Endothelial cell of umbilical vein (primary cell): ENCODE measurements around the gene KIF18A. TPM values are rescaled to one million over a fixed set of nuclear protein-coding genes. Genes with fewer than 3 reads are reported as not detected.

ENCODE experiments used
- BruUV-seq: library from RNA; stranded (reverse); fragments of 400-500 nt; replicated peaks from 2 replicates; lab custom pipeline; 2021; lab: Mats Ljungman, UMichigan
- CTCF ChIA-PET: fragments of 300-600, 350-600 bp; sonication (Branson Sonifier 250); formaldehyde crosslinking; loops from one replicate; lab custom pipeline; 2021; ENCODE audit warnings: antibody characterized with exemption, inconsistent platforms; lab: Charles Lee
- POLR2A ChIA-PET: fragments of 300-600, 350-600 bp; sonication (Branson Sonifier 250); formaldehyde crosslinking; loops from one replicate; lab custom pipeline; 2021; ENCODE audit warnings: antibody characterized with exemption, inconsistent platforms; lab: Charles Lee
- DNase-seq: peaks from one replicate; pipeline ENCODE4 v3.0.0-alpha.2; 2011; ENCODE audit warnings: low read depth, low spot score
- FAIRE-seq: peaks from 2 replicates; lab custom pipeline; 2011; peaks lifted over from hg19 to GRCh38; lab: Jason Lieb, UNC
- H2AFZ ChIP-seq: 2 replicates; pipeline ENCODE4 v1.6.0; 2012; ENCODE audit warnings: low read depth, low read length, control low read depth, inconsistent platforms
- H3K27ac ChIP-seq: 2 replicates; pipeline ENCODE4 v1.5.1; 2011; ENCODE audit warnings: low read depth, mild to moderate bottlenecking, control low read depth, low read length, moderate library complexity; ENCODE audit not compliant: insufficient read depth
- H3K27me3 ChIP-seq, 2 experiments: 2 replicates each; pipeline versions ENCODE4 v1.6.0 to v1.6.1; 2011; ENCODE audit warnings: low read length in 2 of 2, mixed read lengths in 1 of 2; ENCODE audit not compliant: control insufficient read depth in 2 of 2, insufficient read depth in 2 of 2
- H3K36me3 ChIP-seq, 2 experiments: 2 replicates in 1 of 2; 3 replicates in 1 of 2; pipeline ENCODE4 v1.5.1; 2011; ENCODE audit warnings: low read length in 2 of 2, mild to moderate bottlenecking in 1 of 2, moderate library complexity in 1 of 2; ENCODE audit not compliant: control insufficient read depth in 2 of 2, insufficient read depth in 2 of 2; ENCODE audit errors: extremely low read depth in 1 of 2
- H3K4me1 ChIP-seq: 3 replicates; pipeline ENCODE4 v1.5.1; 2011; ENCODE audit warnings: mild to moderate bottlenecking, low read length; ENCODE audit not compliant: control insufficient read depth, insufficient read depth; ENCODE audit errors: extremely low read depth
- H3K4me2 ChIP-seq: 2 replicates; pipeline ENCODE4 v1.6.1; 2011; ENCODE audit warnings: low read length, control low read depth, mixed read lengths; ENCODE audit not compliant: insufficient read depth
- H3K4me3 ChIP-seq, 3 experiments: fragments of 200-600 bp in 1 of 3; sonication (generic), shearing (Covaris generic) in 1 of 3; replicated peaks in 1 of 3; 2 replicates each; pipeline ENCODE4 v1.5.1; 2011 to 2016; ENCODE audit warnings: control low read depth in 3 of 3, low read length in 3 of 3, mild to moderate bottlenecking in 2 of 3, inconsistent platforms in 1 of 3, low read depth in 1 of 3, moderate library complexity in 1 of 3; ENCODE audit not compliant: insufficient read depth in 1 of 3
- H3K79me2 ChIP-seq: 2 replicates; pipeline ENCODE4 v1.6.0; 2012; ENCODE audit warnings: low read length, inconsistent platforms; ENCODE audit not compliant: control insufficient read depth, insufficient read depth
- H3K9ac ChIP-seq: replicated peaks from 2 replicates; pipeline ENCODE3; 2011; ENCODE audit warnings: low read length, control low read depth; ENCODE audit not compliant: insufficient read depth; ENCODE audit errors: extremely low read depth
- H3K9me1 ChIP-seq: replicated peaks from 3 replicates; pipeline ENCODE4 v1.6.0; 2011; ENCODE audit warnings: mild to moderate bottlenecking, low read length; ENCODE audit not compliant: control insufficient read depth, insufficient read depth; ENCODE audit errors: extremely low read depth
- H3K9me3 ChIP-seq: replicated peaks from 2 replicates; pipeline ENCODE4 v1.5.1; 2012; ENCODE audit warnings: low read length, inconsistent platforms; ENCODE audit not compliant: control insufficient read depth, insufficient read depth
- H4K20me1 ChIP-seq: replicated peaks from 2 replicates; pipeline ENCODE3; 2011; ENCODE audit warnings: mild to moderate bottlenecking, low read length; ENCODE audit not compliant: control insufficient read depth, insufficient read depth; ENCODE audit errors: extremely low read depth
- EZH2 ChIP-seq: IDR thresholded peaks from 2 replicates; pipeline ENCODE4 v1.6.1; 2012; ENCODE audit warnings: borderline replicate concordance, low read depth, mild to moderate bottlenecking, moderate library complexity, low read length, inconsistent platforms; ENCODE audit not compliant: severe bottlenecking
- FOS ChIP-seq: IDR thresholded peaks from 2 replicates; pipeline ENCODE4 v1.6.1; 2011; ENCODE audit warnings: mild to moderate bottlenecking, low read length, moderate library complexity, borderline replicate concordance; ENCODE audit not compliant: insufficient read depth
- GATA2 ChIP-seq: IDR thresholded peaks from 2 replicates; pipeline ENCODE4 v1.7.0; 2011; ENCODE audit warnings: low read depth, mild to moderate bottlenecking, moderate library complexity, mixed read lengths, low read length; ENCODE audit not compliant: insufficient read length, insufficient read depth
- JUN ChIP-seq: IDR thresholded peaks from 2 replicates; pipeline ENCODE4 v1.6.1; 2011; ENCODE audit warnings: borderline replicate concordance, low read depth; ENCODE audit not compliant: insufficient read length, insufficient read depth
- MYC ChIP-seq: IDR thresholded peaks from one replicate; pipeline ENCODE4 v1.6.1; 2011; ENCODE audit warnings: mild to moderate bottlenecking, low read depth, low read length
- POLR2A ChIP-seq: IDR thresholded peaks from 2 replicates; pipeline ENCODE4 v1.6.1; 2012; ENCODE audit warnings: low read depth, mild to moderate bottlenecking, control low read depth, low read length
- POLR2AphosphoS5 ChIP-seq: IDR thresholded peaks from 2 replicates; pipeline ENCODE4 v1.6.1; 2012; ENCODE audit warnings: low read depth, mild to moderate bottlenecking, control low read depth, low read length, moderate library complexity; ENCODE audit not compliant: insufficient read depth
- dilution Hi-C: fragments of 300-500 bp; cut with MboI; formaldehyde crosslinking; loops from one replicate; pipeline ENCODE4 v1.15.0; 2019; ENCODE audit warnings: low sequenced_read_pairs; ENCODE audit not compliant: extremely low pct_ligation_motif_present
- intact Hi-C: fragments of 100-400 bp; cut with micrococcal nuclease; formaldehyde crosslinking; loops from one replicate; pipeline ENCODE4 v1.10.0; 2022
- polyA plus RNA-seq, 4 experiments: library from polyadenylated mRNA; depleted of rRNA in 3 of 4; stranded (reverse) in 3 of 4; unstranded in 1 of 4; fragments of >200 nt; gene quantifications; 2 replicates each; pipeline versions ENCODE4 v1.2.1 to v1.2.3, GENCODE V29; 2011 to 2012; ENCODE audit warnings: missing spikeins in 1 of 4
- total RNA-seq: library from RNA; stranded (reverse); gene quantifications from 2 replicates; pipeline ENCODE4 v1.2.3, GENCODE V29; 2021
- TF ChIP-seq, protein P1 (sequence below), 2 donors: IDR thresholded peaks; 1 replicate in 1 of 2; 2 replicates in 1 of 2; pipeline ENCODE4 v1.5.1; 2011; ENCODE audit warnings: low read length in 2 of 2, mild to moderate bottlenecking in 2 of 2, moderate library complexity in 2 of 2, control low read depth in 1 of 2, inconsistent platforms in 1 of 2, low read depth in 1 of 2; ENCODE audit not compliant: insufficient read depth in 1 of 2; ENCODE audit errors: extremely low read depth in 1 of 2
- TF ChIP-seq, protein P2 (sequence below): IDR thresholded peaks from 2 replicates; pipeline ENCODE4 v1.6.1; 2011; ENCODE audit not compliant: insufficient read depth, insufficient read length

Gene KIF18A
- total and polyA plus RNA-seq, 2 donors (not counting 3 experiments of a cell fraction or from before 2014, with no cell fraction given): 2.5 to 18.5 TPM

DNA sequence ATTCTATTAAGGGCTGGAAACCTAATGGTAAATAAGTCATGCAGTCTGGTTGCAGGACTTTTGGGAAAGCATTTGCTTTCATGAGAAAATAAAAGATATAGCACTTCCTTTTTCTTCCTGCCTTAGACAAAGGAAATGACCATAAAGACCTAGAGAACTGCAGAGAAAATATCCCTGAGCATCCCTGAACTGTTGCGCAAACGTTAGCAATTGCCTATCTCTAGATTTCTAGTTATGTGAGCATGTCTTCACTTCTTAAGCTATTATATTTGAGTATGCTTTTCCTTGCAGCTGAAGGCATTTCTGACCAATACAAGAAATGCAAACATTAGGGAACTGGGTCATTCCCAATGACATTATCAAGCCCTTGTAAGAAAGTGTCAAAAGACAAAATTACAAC, 110.6 kb downstream of the KIF18A start:
- H4K20me1 ChIP-seq: no peaks in the 10 kb centered on the region
- H3K4me2 ChIP-seq: no peak overlapping the region
- no peaks in the 10 kb centered on the region for H3K27me3 ChIP-seq
- ChIA-PET CTCF (no interaction called here), POLR2A (no interaction called here)
- FAIRE-seq: no peak
- H3K9me3 ChIP-seq: peaks cover 1% of the 10 kb centered on the region
- no peaks in the 10 kb centered on the region for H3K4me1 ChIP-seq
- H3K27ac ChIP-seq: no peak overlapping the region
- H2AFZ ChIP-seq: no peak overlapping the region
- no peaks in the 10 kb centered on the region for H3K79me2 ChIP-seq
- DNase-seq: no peak
- dilution Hi-C loops (no loop called here), intact Hi-C loops (no loop called here)
- no TSS peak for BruUV-seq
- no peaks in the 10 kb centered on the region for H3K36me3 ChIP-seq
- H3K4me3 ChIP-seq: no peak overlapping the region
- TF ChIP-seq JUN: no peak
- TF ChIP-seq MYC: no peak
- TF ChIP-seq GATA2: no peak
- TF ChIP-seq FOS: no peak
- TF ChIP-seq, protein P1, sequence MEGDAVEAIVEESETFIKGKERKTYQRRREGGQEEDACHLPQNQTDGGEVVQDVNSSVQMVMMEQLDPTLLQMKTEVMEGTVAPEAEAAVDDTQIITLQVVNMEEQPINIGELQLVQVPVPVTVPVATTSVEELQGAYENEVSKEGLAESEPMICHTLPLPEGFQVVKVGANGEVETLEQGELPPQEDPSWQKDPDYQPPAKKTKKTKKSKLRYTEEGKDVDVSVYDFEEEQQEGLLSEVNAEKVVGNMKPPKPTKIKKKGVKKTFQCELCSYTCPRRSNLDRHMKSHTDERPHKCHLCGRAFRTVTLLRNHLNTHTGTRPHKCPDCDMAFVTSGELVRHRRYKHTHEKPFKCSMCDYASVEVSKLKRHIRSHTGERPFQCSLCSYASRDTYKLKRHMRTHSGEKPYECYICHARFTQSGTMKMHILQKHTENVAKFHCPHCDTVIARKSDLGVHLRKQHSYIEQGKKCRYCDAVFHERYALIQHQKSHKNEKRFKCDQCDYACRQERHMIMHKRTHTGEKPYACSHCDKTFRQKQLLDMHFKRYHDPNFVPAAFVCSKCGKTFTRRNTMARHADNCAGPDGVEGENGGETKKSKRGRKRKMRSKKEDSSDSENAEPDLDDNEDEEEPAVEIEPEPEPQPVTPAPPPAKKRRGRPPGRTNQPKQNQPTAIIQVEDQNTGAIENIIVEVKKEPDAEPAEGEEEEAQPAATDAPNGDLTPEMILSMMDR (IDR thresholded peaks at IDR 0.05; ENCODE audit: extremely low read depth in 1 of 2, insufficient read depth in 1 of 2, low read depth in 1 of 2, low read length in 2 of 2): no peak
- no peak for TF ChIP-seq EZH2
- no peak for TF ChIP-seq POLR2A
- TF ChIP-seq, protein P2, sequence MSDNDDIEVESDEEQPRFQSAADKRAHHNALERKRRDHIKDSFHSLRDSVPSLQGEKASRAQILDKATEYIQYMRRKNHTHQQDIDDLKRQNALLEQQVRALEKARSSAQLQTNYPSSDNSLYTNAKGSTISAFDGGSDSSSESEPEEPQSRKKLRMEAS: no peak
- no peak for TF ChIP-seq POLR2AphosphoS5
- H3K9ac ChIP-seq: no peak overlapping the region
- H3K9me1 ChIP-seq: no peaks in the 10 kb centered on the region
